Measurements from ENCODE around the gene NTSR1.

GRCh38 chr20:62688083-62688482 is 20.6 kb upstream of the NTSR1 start:
- TF ChIP-seq CTCF (conservative IDR thresholded peaks at IDR 0.05 in 1 of 2, IDR thresholded peaks at IDR 0.05 in 1 of 2; ENCODE audit: extremely low read depth in 1 of 2, insufficient read depth in 1 of 2, low read depth in 1 of 2, low read length in 2 of 2) = no peak
- TF ChIP-seq EZH2 (IDR thresholded peaks at IDR 0.05; ENCODE audit: borderline replicate concordance, low read length) = no peak

Data from mammary epithelial cell (primary cell).